ENCODE results near the gene TPST2. TPM values are rescaled to one million over a fixed set of nuclear protein-coding genes. Genes with fewer than 3 reads are reported as not detected.

The TPST2 gene
- total RNA-seq, 1 experiment from 2014 or later: 20.1 TPM

GRCh38 chr22:26580240-26580962 is 9.5 kb downstream of the TPST2 start:
- no peak for DNase-seq (ENCODE audit: low read depth)

GRCh38 chr22:26579331-26579886 is 10.5 kb downstream of the TPST2 start:
- no peak for DNase-seq (ENCODE audit: low read depth)

- DNase-seq (ENCODE audit: low read depth): no peak
These were observed 12.9 kb downstream of the TPST2 start for GRCh38 chr22:26577081-26577480.

DNA sequence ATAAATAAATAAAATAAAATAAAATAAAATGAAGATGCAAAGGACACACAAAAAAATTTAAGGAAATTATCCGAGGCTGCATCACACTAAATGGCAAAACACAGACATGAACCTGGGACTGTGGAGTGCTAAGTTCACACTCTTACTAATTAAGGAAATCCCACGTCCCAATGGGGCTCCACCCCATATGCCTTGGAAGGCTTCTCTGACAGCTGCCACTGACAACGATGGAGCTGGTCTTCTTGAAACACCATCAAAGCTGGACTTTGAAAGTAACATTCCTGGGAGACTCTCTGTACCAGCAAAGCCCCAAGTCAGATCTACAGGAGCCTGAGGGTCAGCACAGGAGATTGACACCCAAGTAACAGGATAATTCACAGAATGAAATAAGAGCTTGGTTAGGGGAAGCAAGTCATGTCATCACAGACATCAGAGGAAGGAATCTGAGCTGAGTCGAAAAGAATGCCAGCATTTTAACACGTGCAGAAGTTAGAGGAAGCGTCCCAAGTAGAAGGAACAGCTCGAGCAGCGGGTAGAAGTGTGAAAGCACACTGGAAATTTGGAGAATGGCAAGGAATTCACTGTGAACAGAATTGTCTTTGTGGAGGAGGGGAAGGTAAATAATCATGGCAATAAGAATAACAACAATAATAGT is 13.8 kb downstream of the TPST2 start:
- no peak for DNase-seq (ENCODE audit: low read depth)

DNA sequence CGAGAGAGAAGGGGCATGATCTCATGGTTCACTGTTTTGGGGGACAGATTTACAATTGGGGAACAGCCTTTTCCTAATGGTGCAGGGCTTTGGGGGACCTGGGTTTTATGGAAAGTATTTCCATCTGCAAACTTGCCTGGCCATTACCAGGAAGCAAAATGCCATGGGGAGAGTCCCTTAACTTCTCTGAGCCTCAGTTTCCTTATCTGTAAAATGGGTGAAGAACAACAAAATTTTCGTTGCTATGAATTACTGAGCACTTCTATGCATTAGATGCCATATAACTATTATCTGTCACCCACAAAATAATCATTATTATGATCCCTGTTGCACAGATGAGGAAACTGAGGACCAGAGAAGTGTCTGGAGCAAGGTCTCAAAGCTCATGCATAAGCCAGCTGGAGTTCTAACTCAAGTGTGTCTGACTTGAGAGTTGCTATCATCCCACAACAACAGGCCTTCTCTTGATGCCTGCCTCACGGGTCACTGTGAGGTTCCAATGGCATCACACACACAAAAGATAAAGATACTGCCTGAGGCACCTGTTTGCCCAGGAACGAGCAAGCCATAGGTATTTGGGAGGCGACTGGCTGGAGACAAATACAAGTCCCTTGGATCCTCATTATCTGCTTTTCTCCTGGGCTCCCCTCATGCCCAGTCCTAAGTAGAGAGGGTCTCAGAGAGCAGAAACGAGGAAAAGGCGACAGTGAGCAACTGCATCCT is 15.8 kb downstream of the TPST2 start:
- DNase-seq (ENCODE audit: low read depth): no peak

- no peak for DNase-seq (ENCODE audit: low read depth)
These were observed 16.8 kb downstream of the TPST2 start for GRCh38 chr22:26573026-26573662.

DNA sequence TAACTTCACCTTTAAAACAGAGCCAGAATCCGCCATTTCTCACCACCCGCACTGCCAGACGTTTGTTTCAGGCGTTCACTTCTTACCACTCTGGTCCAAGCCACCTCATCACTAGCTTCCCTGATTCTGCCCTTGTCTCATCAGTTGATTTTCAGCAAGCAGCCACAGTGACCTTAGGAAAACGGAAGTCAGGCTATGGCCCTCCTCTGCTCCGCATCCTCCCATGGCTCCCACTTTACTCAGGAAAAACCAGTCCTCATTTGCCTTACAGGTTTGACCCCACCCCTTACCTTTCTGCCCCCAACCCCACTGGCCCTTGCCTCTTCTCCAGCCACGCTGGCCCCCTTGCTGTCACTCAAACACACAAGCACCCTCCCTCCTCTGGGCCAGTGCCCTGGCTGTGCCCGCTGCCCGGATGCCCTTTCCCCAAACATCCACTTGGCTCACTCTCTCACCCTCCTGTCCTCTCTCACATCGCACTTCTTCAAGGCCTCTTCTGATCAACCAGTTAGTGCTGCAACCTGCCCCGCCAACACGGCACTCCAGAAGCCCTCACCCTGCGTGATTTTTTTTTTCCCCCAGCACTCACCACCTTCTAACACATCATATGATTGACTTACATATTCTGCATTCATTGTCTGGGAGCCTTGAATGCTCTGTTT is 18.9 kb downstream of the TPST2 start:
- no peak for DNase-seq (ENCODE audit: low read depth)

GRCh38 chr22:26570115-26570514 is 19.8 kb downstream of the TPST2 start:
- DNase-seq (ENCODE audit: low read depth): no peak

DNA sequence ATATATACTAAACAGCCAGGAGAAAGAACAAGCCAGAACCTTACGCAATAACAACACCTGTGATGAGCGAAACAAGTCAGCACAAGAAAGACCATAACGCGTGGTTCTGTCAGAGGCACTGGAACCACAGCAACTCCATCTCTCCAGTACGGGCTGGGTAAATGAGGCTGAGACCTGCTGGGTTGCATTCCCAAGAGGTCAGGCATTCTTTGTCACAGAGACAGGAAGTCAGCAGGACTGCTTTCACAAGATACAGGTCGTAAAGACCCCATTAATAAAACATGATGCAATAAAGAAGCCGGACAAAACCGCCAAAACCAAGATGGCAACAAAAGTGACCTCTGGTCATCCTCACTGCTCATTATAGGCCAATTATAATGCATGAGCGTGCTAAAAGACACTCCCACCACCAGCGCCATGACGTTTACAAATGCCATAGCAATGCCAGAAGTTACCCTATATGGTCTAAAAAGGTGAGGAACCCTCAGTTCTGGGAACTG is 21.7 kb downstream of the TPST2 start:
- no peak for DNase-seq (ENCODE audit: low read depth)

- no peak for DNase-seq (ENCODE audit: low read depth)
These were observed 22.3 kb downstream of the TPST2 start for GRCh38 chr22:26567610-26568009.

DNA sequence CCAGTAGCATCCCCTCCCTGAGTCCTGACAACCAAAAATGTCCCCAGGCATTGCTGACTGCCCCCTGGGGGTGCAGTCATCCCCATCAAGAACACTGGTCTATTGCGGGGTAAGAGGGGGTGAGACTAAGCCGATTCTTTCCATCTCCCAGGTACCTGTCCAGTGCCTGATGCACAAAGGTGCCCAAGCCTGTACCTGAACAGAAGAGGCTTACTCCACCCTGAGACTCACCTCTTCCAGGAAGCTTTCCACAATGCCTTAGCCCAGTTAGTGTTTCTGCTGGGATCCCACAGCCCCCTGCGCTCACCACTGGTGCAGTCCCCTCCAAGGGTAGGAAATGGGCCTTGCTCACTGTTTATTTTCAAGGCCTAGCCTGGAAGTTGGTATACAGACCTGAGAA is 22.9 kb downstream of the TPST2 start:
- no peak for DNase-seq (ENCODE audit: low read depth)

DNA sequence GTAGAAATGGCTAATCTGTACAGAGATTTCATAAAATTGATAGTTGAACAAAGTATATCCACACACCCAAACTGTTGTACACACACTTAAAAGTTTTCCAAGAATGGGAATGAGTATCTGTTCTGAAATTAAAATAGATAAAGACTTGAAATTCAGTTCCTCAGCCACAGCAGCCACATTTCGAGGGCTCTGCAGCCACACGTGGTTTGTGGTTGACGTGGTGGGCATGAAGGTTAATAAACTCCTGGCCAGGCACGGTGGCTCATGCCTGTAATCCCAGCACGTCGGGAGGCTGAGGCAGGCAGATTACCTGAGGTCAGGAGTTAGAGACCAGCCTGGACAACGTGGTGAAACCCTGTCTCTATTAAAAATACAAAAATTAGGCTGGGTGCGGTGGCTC is 24.0 kb downstream of the TPST2 start:
- no peak for DNase-seq (ENCODE audit: low read depth)

DNA sequence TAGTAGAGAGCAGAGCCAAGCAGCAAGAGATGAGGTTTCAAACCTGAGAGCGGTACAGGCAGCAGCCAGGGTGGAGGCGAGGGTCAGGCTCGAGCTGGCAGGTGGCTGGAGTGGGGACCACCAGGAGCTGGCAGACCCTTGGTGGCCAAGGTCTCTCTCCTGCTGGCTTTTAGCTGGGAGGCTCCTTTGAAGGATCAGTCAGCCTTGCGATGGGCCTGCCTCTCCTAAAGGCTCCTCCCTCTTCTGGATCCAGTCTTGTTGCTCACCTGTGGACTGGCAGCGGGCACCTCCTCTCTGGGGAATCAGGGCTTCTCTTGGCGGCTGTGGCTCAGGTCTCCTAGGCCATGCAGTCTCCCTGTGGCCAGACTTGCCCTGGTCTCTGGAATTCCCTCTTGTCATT is 24.8 kb downstream of the TPST2 start:
- no peak for DNase-seq (ENCODE audit: low read depth)

GRCh38 chr22:26564672-26565071 is 25.3 kb downstream of the TPST2 start:
- no peak for DNase-seq (ENCODE audit: low read depth)

DNA sequence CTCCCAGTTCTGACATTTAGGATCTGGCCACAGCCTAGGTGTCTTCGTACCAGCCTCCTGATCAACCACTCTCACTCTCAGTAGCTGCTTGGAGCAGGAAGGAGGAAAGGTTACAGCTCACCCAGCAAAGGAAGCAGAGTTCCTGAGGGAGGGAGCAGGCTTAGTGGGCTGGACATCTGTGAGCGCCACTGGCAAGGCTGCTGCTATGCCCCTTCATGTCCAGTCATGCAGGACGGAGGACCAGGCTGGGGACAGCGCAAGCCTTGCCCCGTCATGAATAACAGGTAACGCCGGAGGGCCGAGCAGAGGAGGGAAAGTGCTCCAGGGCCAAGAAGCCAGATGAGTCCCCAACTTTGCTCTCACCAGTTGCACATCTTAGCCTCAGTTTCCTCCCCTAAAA is 25.8 kb downstream of the TPST2 start:
- no peak for DNase-seq (ENCODE audit: low read depth)

- DNase-seq (ENCODE audit: low read depth): no peak
These were observed 26.9 kb downstream of the TPST2 start for GRCh38 chr22:26563022-26563421.

- DNase-seq (ENCODE audit: low read depth): no peak
These were observed 28.0 kb downstream of the TPST2 start for GRCh38 chr22:26561756-26562417.

GRCh38 chr22:26559961-26560575 is 29.9 kb downstream of the TPST2 start:
- DNase-seq (ENCODE audit: low read depth): no peak

DNA sequence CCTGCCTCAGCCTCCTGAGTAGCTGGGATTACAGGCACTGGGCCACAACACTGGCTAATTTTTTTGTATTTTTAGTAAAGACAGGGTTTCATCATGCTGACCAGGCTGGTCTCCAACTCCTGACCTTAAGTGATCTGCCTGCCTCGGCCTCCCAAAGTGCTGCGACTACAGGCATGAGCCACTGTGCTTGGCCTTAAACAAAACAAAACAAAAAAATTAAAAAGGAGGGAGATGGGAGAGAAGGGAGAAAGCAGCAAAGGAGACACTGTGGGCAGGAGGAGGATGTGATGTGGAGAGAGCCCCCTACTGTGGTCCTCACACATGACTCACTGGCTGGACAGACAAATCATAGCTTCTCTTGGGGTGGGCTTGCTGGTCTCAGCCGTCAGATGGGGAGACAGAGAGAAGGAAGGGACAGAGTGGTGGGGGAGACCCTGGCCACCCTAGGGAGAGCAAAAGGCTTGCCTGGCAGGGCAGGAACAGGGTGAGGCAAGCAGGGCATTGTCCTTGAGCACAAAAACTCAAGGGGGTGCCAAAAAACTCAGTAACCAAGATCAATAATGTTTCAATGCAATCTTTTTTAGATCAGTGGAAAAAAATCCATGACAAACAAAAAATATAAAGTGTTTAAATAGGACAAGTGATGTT is 31.6 kb downstream of the TPST2 start:
- DNase-seq (ENCODE audit: low read depth): no peak

DNA sequence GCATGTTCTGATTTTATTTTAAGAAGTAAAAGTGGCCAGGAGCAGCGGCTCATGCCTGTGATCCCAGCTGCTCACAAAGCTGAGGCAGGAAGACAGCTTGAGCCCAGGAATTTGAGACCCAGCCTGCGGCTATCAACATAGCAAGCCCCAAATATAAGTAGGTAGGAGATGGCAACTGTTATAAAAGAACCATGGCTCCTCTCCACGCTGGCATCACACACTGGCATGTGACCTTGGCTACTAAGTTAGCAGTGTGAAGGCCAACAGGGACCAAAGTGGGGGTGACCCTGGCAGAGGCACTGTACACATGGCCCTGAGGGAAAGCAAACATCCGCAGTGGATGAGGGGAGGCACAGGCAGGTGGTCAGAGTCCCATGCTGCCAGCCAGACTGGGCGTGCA is 33.0 kb downstream of the TPST2 start:
- no peak for DNase-seq (ENCODE audit: low read depth)

Measured in LHCN-M2 (cell line).